ENCODE measurements around the gene ZBTB44.

GRCh38 chr11:130190371-130190881, 124.3 kb downstream of the ZBTB44 start:
- TF ChIP-seq CTCF (IDR thresholded peaks at IDR 0.05) (no peak), POLR2A (IDR thresholded peaks at IDR 0.05) (no peak)

Measured in testis (tissue), 2 donors.